Measurements from ENCODE around the gene STMN1. TPM values are rescaled to one million over a fixed set of nuclear protein-coding genes. Genes with fewer than 3 reads are reported as not detected.

Gene STMN1
- polyA plus RNA-seq, 4 donors = 30.9 to 275 (median 142) TPM

GRCh38 chr1:25914074-25914995, 8.1 kb upstream of the STMN1 start:
- WGBS, 3 donors = 82 to 87% (median 83%) methylated on average over 3 of the region's 3 CpGs
- H3K36me3 ChIP-seq (ENCODE audit: control insufficient read depth in 3 of 3, insufficient read depth in 2 of 3, low read depth in 1 of 3, low read length in 3 of 3) = no peaks in the 10 kb centered on the region
- no peaks in the 10 kb centered on the region for H3K27me3 ChIP-seq (ENCODE audit: control insufficient read depth in 3 of 3, insufficient read depth in 3 of 3, low read length in 3 of 3)
- no peak for FAIRE-seq
- H3K27ac ChIP-seq (ENCODE audit: low read depth in 1 of 3, low read length in 2 of 3) = no peak overlapping the region
- no peaks in the 10 kb centered on the region for H3K9me3 ChIP-seq (ENCODE audit: control insufficient read depth in 2 of 2, insufficient read depth in 1 of 2, low read depth in 1 of 2, low read length in 1 of 2)
- no peak for DNase-seq
- H3K4me3 ChIP-seq (ENCODE audit: low read depth in 1 of 3, low read length in 3 of 3) = no peak overlapping the region
- H3K4me1 ChIP-seq (ENCODE audit: control insufficient read depth in 3 of 3, insufficient read depth in 2 of 3, low read depth in 1 of 3, low read length in 2 of 3) = peaks cover 0 to 10% (median 3%) of the 10 kb centered on the region in 3 donors

- Histone ChIP-seq H3K27ac (ENCODE audit: low read depth in 1 of 3, low read length in 2 of 3) (no peak overlapping the region), H3K4me1 (ENCODE audit: control insufficient read depth in 3 of 3, insufficient read depth in 2 of 3, low read depth in 1 of 3, low read length in 2 of 3) (peaks cover 2 to 8% (median 3%) of the 10 kb centered on the region in 3 donors), H3K36me3 (ENCODE audit: control insufficient read depth in 3 of 3, insufficient read depth in 2 of 3, low read depth in 1 of 3, low read length in 3 of 3) (no peaks in the 10 kb centered on the region), H3K9me3 (ENCODE audit: control insufficient read depth in 2 of 2, insufficient read depth in 1 of 2, low read depth in 1 of 2, low read length in 1 of 2) (no peaks in the 10 kb centered on the region), H3K27me3 (ENCODE audit: control insufficient read depth in 3 of 3, insufficient read depth in 3 of 3, low read length in 3 of 3) (no peaks in the 10 kb centered on the region), H3K4me3 (ENCODE audit: low read depth in 1 of 3, low read length in 3 of 3) (no peak overlapping the region)
- DNase-seq (no peak), FAIRE-seq (no peak)
Measured at GRCh38 chr1:25913206-25913605, 7.0 kb upstream of the STMN1 start.

GRCh38 chr1:25912076-25912831, 6.0 kb upstream of the STMN1 start:
- DNase-seq = no peak
- peaks cover 0 to 2% (median 0%) of the 10 kb centered on the region in 3 donors for H3K4me1 ChIP-seq (ENCODE audit: control insufficient read depth in 3 of 3, insufficient read depth in 2 of 3, low read depth in 1 of 3, low read length in 2 of 3)
- no peaks in the 10 kb centered on the region for H3K9me3 ChIP-seq (ENCODE audit: control insufficient read depth in 2 of 2, insufficient read depth in 1 of 2, low read depth in 1 of 2, low read length in 1 of 2)
- H3K4me3 ChIP-seq (ENCODE audit: low read depth in 1 of 3, low read length in 3 of 3) = no peak overlapping the region
- no peak for FAIRE-seq
- no peak overlapping the region for H3K27ac ChIP-seq (ENCODE audit: low read depth in 1 of 3, low read length in 2 of 3)
- H3K36me3 ChIP-seq (ENCODE audit: control insufficient read depth in 3 of 3, insufficient read depth in 2 of 3, low read depth in 1 of 3, low read length in 3 of 3) = no peaks in the 10 kb centered on the region
- WGBS, 3 donors = 75 to 80% (median 79%) methylated on average over 5 of the region's 5 CpGs
- no peaks in the 10 kb centered on the region for H3K27me3 ChIP-seq (ENCODE audit: control insufficient read depth in 3 of 3, insufficient read depth in 3 of 3, low read length in 3 of 3)

- DNase-seq (no peak), FAIRE-seq (no peak)
- no peaks in the 10 kb centered on the region for H3K9me3 ChIP-seq (ENCODE audit: control insufficient read depth in 2 of 2, insufficient read depth in 1 of 2, low read depth in 1 of 2, low read length in 1 of 2)
Measured at GRCh38 chr1:25911162-25911561, 4.9 kb upstream of the STMN1 start.

GRCh38 chr1:25909040-25909439, 2.8 kb upstream of the STMN1 start:
- H3K4me3 ChIP-seq (ENCODE audit: low read depth in 1 of 3, low read length in 3 of 3) = no peak overlapping the region
- peaks cover 0 to 5% (median 0%) of the 10 kb centered on the region in 3 donors for H3K27me3 ChIP-seq (ENCODE audit: control insufficient read depth in 3 of 3, insufficient read depth in 3 of 3, low read length in 3 of 3)
- H3K4me1 ChIP-seq (ENCODE audit: control insufficient read depth in 3 of 3, insufficient read depth in 2 of 3, low read depth in 1 of 3, low read length in 2 of 3) = peaks cover 0 to 9% (median 2%) of the 10 kb centered on the region in 3 donors
- peaks cover 0 to under 1% (median 0%) of the 10 kb centered on the region in 3 donors for H3K36me3 ChIP-seq (ENCODE audit: control insufficient read depth in 3 of 3, insufficient read depth in 2 of 3, low read depth in 1 of 3, low read length in 3 of 3)
- WGBS, 3 donors = 43 to 63% (median 48%) methylated on average over 10 of the region's 10 CpGs
- FAIRE-seq = no peak
- H3K27ac ChIP-seq (ENCODE audit: low read depth in 1 of 3, low read length in 2 of 3) = no peak overlapping the region
- DNase-seq = no peak
- no peaks in the 10 kb centered on the region for H3K9me3 ChIP-seq (ENCODE audit: control insufficient read depth in 2 of 2, insufficient read depth in 1 of 2, low read depth in 1 of 2, low read length in 1 of 2)

More at GRCh38 chr1:25911162-25911561, 4.9 kb upstream of the STMN1 start:
- Histone ChIP-seq H3K27ac (ENCODE audit: low read depth in 1 of 3, low read length in 2 of 3) (no peak overlapping the region), H3K4me3 (ENCODE audit: low read depth in 1 of 3, low read length in 3 of 3) (no peak overlapping the region), H3K36me3 (ENCODE audit: control insufficient read depth in 3 of 3, insufficient read depth in 2 of 3, low read depth in 1 of 3, low read length in 3 of 3) (no peaks in the 10 kb centered on the region), H3K27me3 (ENCODE audit: control insufficient read depth in 3 of 3, insufficient read depth in 3 of 3, low read length in 3 of 3) (peaks cover 0 to 5% (median 0%) of the 10 kb centered on the region in 3 donors), H3K4me1 (ENCODE audit: control insufficient read depth in 3 of 3, insufficient read depth in 2 of 3, low read depth in 1 of 3, low read length in 2 of 3) (peaks cover 0 to 7% (median 2%) of the 10 kb centered on the region in 3 donors)

- no peaks in the 10 kb centered on the region for H3K9me3 ChIP-seq (ENCODE audit: control insufficient read depth in 2 of 2, insufficient read depth in 1 of 2, low read depth in 1 of 2, low read length in 1 of 2)
- 73 to 100% (median 81%) methylated on average over 1 of the region's 1 CpG for WGBS, 3 donors
- H3K4me3 ChIP-seq (ENCODE audit: low read depth in 1 of 3, low read length in 3 of 3) = no peak overlapping the region
- H3K4me1 ChIP-seq (ENCODE audit: control insufficient read depth in 3 of 3, insufficient read depth in 2 of 3, low read depth in 1 of 3, low read length in 2 of 3) = peaks cover 0 to 17% (median 2%) of the 10 kb centered on the region in 3 donors
- no peak for DNase-seq
- no peak overlapping the region for H3K27ac ChIP-seq (ENCODE audit: low read depth in 1 of 3, low read length in 2 of 3)
- H3K36me3 ChIP-seq (ENCODE audit: control insufficient read depth in 3 of 3, insufficient read depth in 2 of 3, low read depth in 1 of 3, low read length in 3 of 3) = peaks cover 0 to 4% (median 0%) of the 10 kb centered on the region in 3 donors
- FAIRE-seq = no peak
- H3K27me3 ChIP-seq (ENCODE audit: control insufficient read depth in 3 of 3, insufficient read depth in 3 of 3, low read length in 3 of 3) = peaks cover 0 to 5% (median 0%) of the 10 kb centered on the region in 3 donors
Measured at GRCh38 chr1:25908161-25908560, 1.9 kb upstream of the STMN1 start.

GRCh38 chr1:25907601-25908000, 1.4 kb upstream of the STMN1 start:
- Histone ChIP-seq H3K9me3 (ENCODE audit: control insufficient read depth in 2 of 2, insufficient read depth in 1 of 2, low read depth in 1 of 2, low read length in 1 of 2) (no peaks in the 10 kb centered on the region), H3K36me3 (ENCODE audit: control insufficient read depth in 3 of 3, insufficient read depth in 2 of 3, low read depth in 1 of 3, low read length in 3 of 3) (peaks cover 0 to 4% (median 0%) of the 10 kb centered on the region in 3 donors), H3K4me1 (ENCODE audit: control insufficient read depth in 3 of 3, insufficient read depth in 2 of 3, low read depth in 1 of 3, low read length in 2 of 3) (peaks cover 0 to 17% (median 2%) of the 10 kb centered on the region in 3 donors), H3K27ac (ENCODE audit: low read depth in 1 of 3, low read length in 2 of 3) (no peak overlapping the region), H3K27me3 (ENCODE audit: control insufficient read depth in 3 of 3, insufficient read depth in 3 of 3, low read length in 3 of 3) (peaks cover 0 to 5% (median 0%) of the 10 kb centered on the region in 3 donors), H3K4me3 (ENCODE audit: low read depth in 1 of 3, low read length in 3 of 3) (no peak overlapping the region)
- 86 to 90% (median 88%) methylated on average over 6 of the region's 6 CpGs for WGBS, 3 donors
- DNase-seq (no peak), FAIRE-seq (no peak)

GRCh38 chr1:25906644-25907300, 553 bp upstream of the STMN1 start:
- peaks cover 0 to 17% (median 2%) of the 10 kb centered on the region in 3 donors for H3K4me1 ChIP-seq (ENCODE audit: control insufficient read depth in 3 of 3, insufficient read depth in 2 of 3, low read depth in 1 of 3, low read length in 2 of 3)
- H3K36me3 ChIP-seq (ENCODE audit: control insufficient read depth in 3 of 3, insufficient read depth in 2 of 3, low read depth in 1 of 3, low read length in 3 of 3) = peaks cover 0 to 5% (median 0%) of the 10 kb centered on the region in 3 donors
- 7 to 18% (median 10%) methylated on average over 26 to 34 of the region's 34 CpGs for WGBS, 3 donors
- FAIRE-seq = no peak
- peak overlapping the region; percentile 21 to 58 (median 52) for H3K4me3 ChIP-seq (ENCODE audit: low read depth in 1 of 3, low read length in 3 of 3)
- H3K27ac ChIP-seq (ENCODE audit: low read depth in 1 of 3, low read length in 2 of 3) = peak overlapping the region in 1 of 3 donors; percentile 19
- peak; percentile 43 to 61 for DNase-seq
- no peaks in the 10 kb centered on the region for H3K9me3 ChIP-seq (ENCODE audit: control insufficient read depth in 2 of 2, insufficient read depth in 1 of 2, low read depth in 1 of 2, low read length in 1 of 2)
- peaks cover 0 to 5% (median 0%) of the 10 kb centered on the region in 3 donors for H3K27me3 ChIP-seq (ENCODE audit: control insufficient read depth in 3 of 3, insufficient read depth in 3 of 3, low read length in 3 of 3)

Data from small intestine (tissue), 7 donors.